A673 (cell line): ENCODE measurements around the gene ANO7. TPM values are rescaled to one million over a fixed set of nuclear protein-coding genes. Genes with fewer than 3 reads are reported as not detected.

ENCODE experiments used
- BruUV-seq: library from RNA; stranded (reverse); fragments of 400-500 nt; replicated peaks from 2 replicates; lab custom pipeline; 2021; lab: Mats Ljungman, UMichigan
- CTCF ChIA-PET: fragments of 300-600 bp; sonication (Branson Sonifier 250); formaldehyde crosslinking; loops from one replicate; lab custom pipeline; 2022; ENCODE audit warnings: antibody characterized with exemption; lab: Charles Lee
- POLR2A ChIA-PET: fragments of 300-600 bp; sonication (Branson Sonifier 250); formaldehyde crosslinking; loops from one replicate; lab custom pipeline; 2022; ENCODE audit warnings: antibody characterized with exemption; ENCODE audit not compliant: low non-redundant PET; lab: Charles Lee
- DNase-seq: peaks from one replicate; pipeline ENCODE4 v3.0.0-alpha.2; 2015; ENCODE audit warnings: low spot score
- H3K27ac ChIP-seq: fragments of 200-600 bp; sonication (generic); 2 replicates; pipeline ENCODE4 v1.5.1; 2016; ENCODE audit warnings: mixed run types, low read depth, mild to moderate bottlenecking, mixed read lengths, antibody characterized with exemption, low read length; ENCODE audit not compliant: poor library complexity, severe bottlenecking
- H3K27me3 ChIP-seq: fragments of 200-600 bp; sonication (generic); replicated peaks from 2 replicates; pipeline ENCODE4 v1.6.1; 2017; ENCODE audit warnings: mixed run types, low read depth, mild to moderate bottlenecking, mixed read lengths, antibody characterized with exemption, low read length; ENCODE audit not compliant: insufficient read depth, poor library complexity
- H3K36me3 ChIP-seq: fragments of 200-600 bp; sonication (generic); 2 replicates; pipeline ENCODE4 v1.6.1; 2016; ENCODE audit warnings: mixed run types, mild to moderate bottlenecking, mixed read lengths, antibody characterized with exemption, low read length; ENCODE audit not compliant: insufficient read depth, poor library complexity, severe bottlenecking
- H3K4me1 ChIP-seq: fragments of 200-600 bp; sonication (generic); 2 replicates; pipeline ENCODE4 v1.6.1; 2017; ENCODE audit warnings: mixed run types, mild to moderate bottlenecking, mixed read lengths, antibody characterized with exemption, low read length; ENCODE audit not compliant: insufficient read depth, poor library complexity, severe bottlenecking
- H3K4me3 ChIP-seq: fragments of 200-600 bp; sonication (generic); 2 replicates; pipeline ENCODE4 v1.5.1; 2016; ENCODE audit warnings: low read depth, mixed run types, mild to moderate bottlenecking, mixed read lengths, low read length; ENCODE audit not compliant: poor library complexity, severe bottlenecking
- H3K9me3 ChIP-seq: fragments of 200-600 bp; sonication (generic); 2 replicates; pipeline ENCODE4 v1.6.1; 2016; ENCODE audit warnings: mixed run types, low read depth, mild to moderate bottlenecking, mixed read lengths, antibody characterized with exemption, low read length; ENCODE audit not compliant: poor library complexity, severe bottlenecking
- CTCF ChIP-seq: fragments of 300-800, 200-600 bp; sonication (generic); conservative IDR thresholded peaks from 2 replicates; pipeline ENCODE4 v1.5.1; 2017; ENCODE audit warnings: low read depth, mild to moderate bottlenecking, antibody characterized with exemption, low read length, moderate library complexity, mixed read lengths
- EZH2 ChIP-seq: fragments of 200-600 bp; sonication (generic); IDR thresholded peaks from 2 replicates; pipeline ENCODE4 v1.6.1; 2017; ENCODE audit warnings: borderline replicate concordance, low read depth, mild to moderate bottlenecking, mixed read lengths, antibody characterized with exemption, low read length; ENCODE audit not compliant: poor library complexity, severe bottlenecking
- intact Hi-C: fragments of 100-400 bp; cut with micrococcal nuclease; formaldehyde crosslinking; loops from one replicate; pipeline ENCODE4 v1.10.0; 2022; ENCODE audit not compliant: unreplicated experiment
- total RNA-seq: library from RNA; stranded (reverse); gene quantifications from 2 replicates; pipeline ENCODE4 v1.2.3, GENCODE V29; 2021

ANO7 gene
- total RNA-seq, 1 experiment from 2014 or later, result 0.45 TPM

- H3K36me3 ChIP-seq, result peaks cover 28% of the 10 kb centered on the region
- POLR2A ChIA-PET, result no interaction called here
- no peaks in the 10 kb centered on the region for H3K4me1 ChIP-seq
- intact Hi-C loops, result no loop called here
- CTCF ChIA-PET, result interaction anchor here (0.7 kb wide), 1 partner anchor 153 kb away, joined by 7 read pairs; no protein-coding TSS in a partner anchor
- TF ChIP-seq CTCF (no peak), EZH2 (no peak)
- H3K4me3 ChIP-seq, result no peak overlapping the region
- no peak overlapping the region for H3K27ac ChIP-seq
- no peak for DNase-seq
- no TSS peak for BruUV-seq
- H3K9me3 ChIP-seq, result no peaks in the 10 kb centered on the region
- H3K27me3 ChIP-seq, result no peaks in the 10 kb centered on the region
These were observed 36.5 kb downstream of the ANO7 start for GRCh38 chr2:241224851-241225438.

- POLR2A ChIA-PET, result no interaction called here
- H3K36me3 ChIP-seq, result peaks cover 34% of the 10 kb centered on the region
- DNase-seq, result no peak
- no TSS peak for BruUV-seq
- H3K27me3 ChIP-seq, result no peaks in the 10 kb centered on the region
- no peak overlapping the region for H3K4me3 ChIP-seq
- intact Hi-C loops, result no loop called here
- H3K27ac ChIP-seq, result no peak overlapping the region
- CTCF ChIA-PET, result no interaction called here
- no peaks in the 10 kb centered on the region for H3K4me1 ChIP-seq
- no peaks in the 10 kb centered on the region for H3K9me3 ChIP-seq
- TF ChIP-seq CTCF (no peak), EZH2 (no peak)
These were observed 37.1 kb downstream of the ANO7 start for GRCh38 chr2:241225545-241225944.

GRCh38 chr2:241225983-241226382 is 37.5 kb downstream of the ANO7 start:
- Histone ChIP-seq H3K27ac (no peak overlapping the region), H3K27me3 (no peaks in the 10 kb centered on the region), H3K4me3 (no peak overlapping the region), H3K9me3 (no peaks in the 10 kb centered on the region), H3K36me3 (peaks cover 37% of the 10 kb centered on the region), H3K4me1 (no peaks in the 10 kb centered on the region)
- no peak for DNase-seq
- no TSS peak for BruUV-seq
- intact Hi-C loops, result no loop called here
- TF ChIP-seq EZH2, result no peak
- TF ChIP-seq CTCF, result no peak
- ChIA-PET CTCF (no interaction called here), POLR2A (no interaction called here)
